HG03159 (cell line): ENCODE measurements around the gene FUT4.
"Not testable (repeated sequence)": the region's sequence is repeated elsewhere in the genome, so short reads cannot be mapped to it uniquely, and the experiment has no call there.

Source experiments
- ATAC-seq: cut with Tn5 transposase; IDR thresholded peaks from one replicate; pipeline ENCODE4 v1.9.1; 2021; ENCODE audit warnings: mild to moderate bottlenecking, moderate library complexity; ENCODE audit not compliant: unreplicated experiment

FUT4 gene

DNA sequence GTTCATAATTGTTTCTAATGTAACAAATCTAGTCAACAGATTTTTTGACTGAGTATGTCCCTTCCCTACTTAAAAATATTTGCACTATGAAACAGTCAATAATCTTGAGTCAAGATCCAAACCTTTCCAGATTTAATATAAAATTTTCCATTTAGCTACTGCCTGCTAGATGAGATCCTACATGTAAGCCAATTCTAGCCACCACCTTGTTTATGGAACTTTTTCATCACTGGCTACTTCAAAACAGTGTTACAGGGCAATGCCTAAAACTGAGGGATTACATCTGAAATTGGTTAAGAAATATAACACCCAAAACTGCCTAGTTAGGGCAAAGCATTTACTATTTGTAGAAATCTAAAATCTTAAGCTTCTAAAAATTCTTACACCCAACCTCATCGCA is 10.5 kb upstream of the FUT4 start:
- no peak for ATAC-seq

GRCh38 chr11:94533696-94534630 is 9.8 kb upstream of the FUT4 start:
- ATAC-seq = no peak

GRCh38 chr11:94536386-94536785 is 7.3 kb upstream of the FUT4 start:
- ATAC-seq = no peak

DNA sequence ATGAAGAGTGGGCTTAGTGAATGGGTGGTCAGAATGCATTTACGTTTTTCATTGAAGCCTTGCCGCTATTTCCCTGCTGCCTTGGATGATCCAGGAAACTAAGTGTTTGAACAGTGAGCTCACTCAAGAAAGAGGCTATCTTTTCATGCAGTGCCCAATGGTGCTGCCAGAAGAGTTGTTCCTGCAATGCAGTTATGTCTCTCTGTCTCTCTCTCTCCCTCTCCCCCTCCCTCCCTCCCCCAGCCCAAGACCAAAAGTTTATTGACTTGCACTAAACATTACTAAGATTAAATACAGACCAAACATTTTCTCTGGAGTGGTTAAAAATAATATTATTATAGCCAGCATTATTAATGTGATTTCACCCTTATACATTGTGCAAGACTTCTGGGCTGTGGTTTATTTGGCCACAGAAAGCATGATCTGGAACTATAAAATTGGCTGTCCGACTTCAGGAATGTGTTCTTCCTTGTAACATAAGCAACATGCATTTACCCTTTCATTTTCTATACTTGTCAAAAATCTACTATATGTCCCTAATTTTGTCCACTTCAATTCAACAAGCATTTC is 6.6 kb upstream of the FUT4 start:
- ATAC-seq = no peak

DNA sequence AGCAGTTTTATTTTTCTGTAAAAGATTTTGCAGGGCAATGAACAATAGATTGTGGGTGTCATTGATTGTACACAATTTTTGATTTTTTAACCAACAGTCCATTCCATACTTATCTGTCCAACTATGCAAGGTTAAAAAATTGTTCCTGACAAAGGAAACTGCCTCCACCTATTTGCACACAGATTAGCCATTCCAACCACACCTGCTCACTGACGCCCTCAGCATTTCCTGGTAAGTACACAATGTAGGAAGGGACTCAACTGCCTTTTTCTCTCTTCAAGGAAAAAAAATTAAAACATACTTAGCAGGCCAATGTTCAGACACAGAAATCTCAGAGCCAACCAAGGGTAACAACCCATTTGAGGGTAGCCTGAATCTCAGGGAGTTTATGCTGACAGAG is 4.3 kb upstream of the FUT4 start:
- no peak for ATAC-seq

DNA sequence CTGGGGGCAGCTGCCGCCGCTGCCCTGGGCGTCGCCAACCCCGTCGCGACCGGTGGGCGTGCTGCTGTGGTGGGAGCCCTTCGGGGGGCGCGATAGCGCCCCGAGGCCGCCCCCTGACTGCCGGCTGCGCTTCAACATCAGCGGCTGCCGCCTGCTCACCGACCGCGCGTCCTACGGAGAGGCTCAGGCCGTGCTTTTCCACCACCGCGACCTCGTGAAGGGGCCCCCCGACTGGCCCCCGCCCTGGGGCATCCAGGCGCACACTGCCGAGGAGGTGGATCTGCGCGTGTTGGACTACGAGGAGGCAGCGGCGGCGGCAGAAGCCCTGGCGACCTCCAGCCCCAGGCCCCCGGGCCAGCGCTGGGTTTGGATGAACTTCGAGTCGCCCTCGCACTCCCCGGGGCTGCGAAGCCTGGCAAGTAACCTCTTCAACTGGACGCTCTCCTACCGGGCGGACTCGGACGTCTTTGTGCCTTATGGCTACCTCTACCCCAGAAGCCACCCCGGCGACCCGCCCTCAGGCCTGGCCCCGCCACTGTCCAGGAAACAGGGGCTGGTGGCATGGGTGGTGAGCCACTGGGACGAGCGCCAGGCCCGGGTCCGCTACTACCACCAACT is 1.0 kb downstream of the FUT4 start:
- peak; percentile 11 for ATAC-seq

GRCh38 chr11:94545264-94546161 is 1.8 kb downstream of the FUT4 start:
- ATAC-seq = no peak

GRCh38 chr11:94546162-94546470 is 2.4 kb downstream of the FUT4 start:
- ATAC-seq = no peak

DNA sequence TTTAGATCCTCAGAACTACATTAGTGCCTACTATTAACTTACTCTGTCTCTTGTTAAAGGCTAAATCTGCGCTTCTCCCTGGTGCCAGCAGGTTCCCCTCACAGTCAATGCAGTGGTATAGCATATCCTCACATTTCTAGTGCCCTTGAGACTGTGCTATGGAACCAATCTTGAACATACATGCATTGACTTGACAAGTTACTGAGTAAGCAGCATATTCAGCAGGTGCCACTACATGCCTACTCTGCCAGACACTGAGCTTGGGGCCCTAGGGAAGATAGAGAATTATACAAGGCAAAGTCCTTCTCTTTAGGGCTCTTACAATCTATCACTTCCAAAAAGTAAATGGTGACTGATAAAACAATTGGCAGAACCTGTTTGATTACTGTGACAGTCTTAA is 3.2 kb downstream of the FUT4 start:
- no peak for ATAC-seq

- no peak for ATAC-seq
Measured at GRCh38 chr11:94549146-94549545, 5.4 kb downstream of the FUT4 start.

- no peak for ATAC-seq
Measured at GRCh38 chr11:94550513-94550912, 6.8 kb downstream of the FUT4 start.

DNA sequence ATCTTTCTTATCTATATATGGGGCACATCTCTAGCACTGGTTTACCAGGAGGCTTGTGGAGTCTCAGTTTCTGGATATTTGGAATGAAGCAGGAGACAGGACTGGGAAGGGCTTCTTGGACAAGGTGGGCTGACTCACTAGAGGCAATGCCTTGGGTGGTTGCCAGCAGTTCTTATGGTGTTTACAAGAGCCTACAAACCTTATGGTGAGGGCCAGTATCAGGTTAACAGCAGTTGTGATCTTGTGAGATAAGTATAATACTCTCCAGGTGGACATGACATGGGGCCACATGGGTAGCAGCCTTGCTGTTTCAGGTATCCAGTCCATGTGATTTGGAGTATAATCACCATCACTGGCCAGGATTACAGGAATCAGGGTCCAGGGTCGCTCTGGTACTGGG is 10.2 kb downstream of the FUT4 start:
- ATAC-seq = no peak

DNA sequence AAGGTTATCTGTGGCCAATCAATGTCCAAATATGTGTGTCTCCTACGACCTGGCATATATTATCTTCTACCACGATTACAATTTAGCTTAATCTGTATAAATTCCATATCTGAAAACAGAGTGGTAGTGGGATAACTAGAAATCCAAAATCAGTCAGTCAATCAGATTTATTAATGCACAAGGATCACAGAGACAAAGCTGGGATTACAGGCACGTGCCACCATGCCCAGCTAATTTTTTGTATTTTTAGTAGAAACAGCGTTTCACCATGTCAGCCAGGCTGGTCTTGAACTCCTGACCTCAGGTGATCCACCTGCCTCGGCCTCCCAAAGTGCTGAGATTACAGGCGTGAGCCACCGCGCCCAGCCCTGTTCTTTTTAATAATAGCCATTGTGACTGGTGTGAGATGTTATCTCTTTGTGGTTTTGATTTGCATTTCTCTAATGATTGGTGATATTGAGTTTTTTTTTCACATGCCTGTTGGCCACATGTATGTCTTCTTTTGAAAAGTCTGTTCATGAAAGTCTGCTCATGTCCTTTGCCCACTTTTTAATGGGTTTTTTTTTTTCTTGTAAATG is 12.1 kb downstream of the FUT4 start:
- ATAC-seq = not testable (repeated sequence)

DNA sequence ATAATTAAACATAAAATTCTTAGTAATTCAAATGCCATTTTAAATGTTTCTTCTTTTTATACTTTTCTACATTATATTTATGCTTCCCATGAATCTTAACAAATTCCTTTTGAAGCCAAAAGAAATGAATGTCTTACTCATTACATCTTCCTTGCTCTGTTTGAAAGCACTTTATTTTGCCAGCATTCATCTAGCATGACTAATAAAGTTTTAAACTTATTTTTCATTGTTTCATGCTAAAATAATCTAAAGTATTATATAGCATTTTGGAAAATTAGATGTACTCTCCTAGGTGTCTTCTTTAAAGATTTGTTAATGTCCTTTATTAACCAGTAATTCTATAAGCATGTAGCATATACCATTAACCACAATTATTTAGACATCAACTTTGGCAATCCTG is 13.7 kb downstream of the FUT4 start:
- ATAC-seq = no peak

DNA sequence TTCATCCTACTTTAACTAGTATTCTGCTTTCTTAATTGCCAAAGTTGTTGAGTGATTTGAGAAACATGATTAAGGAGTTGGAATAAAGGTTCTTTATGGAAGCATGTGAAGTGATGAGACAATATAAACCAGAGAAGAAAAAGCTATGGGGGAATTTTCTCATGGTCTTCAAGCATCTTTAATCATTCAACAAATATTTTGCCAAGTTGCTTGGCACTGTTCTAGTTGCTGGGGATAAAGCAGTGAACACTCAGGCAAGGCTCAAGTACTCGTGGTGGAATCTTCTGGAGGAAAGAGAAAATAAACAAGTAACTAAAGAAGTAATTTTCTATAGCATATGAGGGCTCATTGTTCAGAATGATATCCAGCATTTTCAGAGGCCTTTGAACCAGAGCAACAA is 14.3 kb downstream of the FUT4 start:
- no peak for ATAC-seq

GRCh38 chr11:94558468-94558867 is 14.7 kb downstream of the FUT4 start:
- ATAC-seq = no peak

DNA sequence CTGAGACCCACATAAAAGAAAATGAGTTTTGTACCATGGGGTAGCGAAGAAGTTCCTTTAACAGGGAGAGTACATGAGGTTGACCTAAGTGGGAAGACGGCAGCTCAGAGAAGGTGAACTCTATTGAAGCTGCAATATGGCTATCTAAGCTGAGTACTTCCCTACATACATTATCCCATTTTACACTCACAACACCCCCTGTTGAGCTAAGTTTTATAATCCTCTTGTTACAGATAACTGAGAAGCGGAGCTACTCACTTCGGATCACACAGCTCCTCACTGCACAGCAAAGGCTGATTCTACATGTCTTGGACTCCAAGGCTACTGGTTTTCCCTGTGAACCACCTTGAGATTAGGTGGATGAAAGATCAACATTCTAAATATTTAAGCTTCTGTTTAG is 15.2 kb downstream of the FUT4 start:
- ATAC-seq = no peak

DNA sequence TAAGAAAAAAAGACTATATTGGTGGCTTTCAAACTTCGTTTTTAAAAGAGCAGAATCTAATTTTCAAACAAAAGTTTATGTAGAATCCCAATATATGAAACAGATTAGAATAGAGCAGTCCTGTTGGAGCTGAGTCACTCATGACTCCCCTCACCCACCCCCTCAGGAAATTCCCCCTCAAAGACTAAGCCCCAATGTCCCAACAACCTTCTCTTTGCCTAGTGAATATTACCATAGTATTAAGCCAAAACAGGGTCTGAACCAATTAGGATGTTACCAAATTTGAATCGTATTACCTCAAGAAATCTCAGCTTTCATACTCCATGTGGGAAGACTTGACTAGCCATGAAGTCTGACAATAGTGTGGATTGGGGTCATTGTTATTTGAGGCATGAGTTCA is 15.6 kb downstream of the FUT4 start:
- no peak for ATAC-seq

DNA sequence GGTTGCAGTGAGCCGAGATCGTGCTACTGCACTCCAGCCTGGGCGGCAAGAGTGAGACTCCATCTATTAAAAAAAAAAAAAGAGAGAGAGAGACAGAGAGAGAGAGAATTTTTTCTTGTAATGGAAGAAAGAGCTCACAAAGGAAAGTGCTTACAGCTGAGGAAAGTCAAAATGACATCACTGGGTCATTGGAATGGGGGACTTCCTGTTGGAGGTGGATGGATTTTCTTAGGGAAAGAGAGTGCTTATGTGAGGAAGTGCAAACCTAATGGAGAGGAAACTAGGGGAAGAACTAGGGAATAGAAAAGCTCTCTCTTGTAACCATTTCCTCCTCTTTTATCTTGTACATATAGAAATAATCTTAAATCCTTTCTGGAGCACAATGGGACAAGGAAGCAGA is 17.1 kb downstream of the FUT4 start:
- no peak for ATAC-seq

DNA sequence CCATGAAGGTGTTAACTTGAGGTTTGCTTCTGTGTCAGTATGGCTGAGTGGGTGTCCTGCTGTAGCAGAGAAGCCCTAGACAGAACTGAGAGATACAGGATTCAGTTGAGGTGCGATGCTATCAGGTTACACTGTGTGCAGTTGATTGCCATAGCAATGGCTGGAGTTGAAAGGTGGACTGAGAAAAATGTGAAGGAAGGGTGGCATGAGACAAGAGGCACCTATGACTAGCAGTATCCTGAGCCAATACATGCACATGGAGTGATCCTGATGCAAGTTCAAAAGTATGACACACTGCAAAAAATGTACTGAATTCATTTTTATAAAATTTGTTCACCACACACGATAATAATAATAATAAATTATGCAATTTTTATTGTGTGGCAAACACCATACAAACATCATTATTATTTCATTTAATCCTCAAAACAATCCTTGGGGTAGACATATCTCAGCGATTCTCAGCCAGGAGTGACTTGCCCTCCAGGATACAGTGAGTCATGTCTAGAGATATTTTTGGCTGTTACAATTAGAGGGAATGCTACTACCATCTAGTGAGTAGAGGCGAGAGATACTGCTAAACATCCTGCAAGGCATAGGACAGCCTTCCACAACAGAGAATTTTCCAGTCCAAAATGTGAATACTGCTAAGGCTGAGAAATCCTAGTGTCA is 19.6 kb downstream of the FUT4 start:
- no peak for ATAC-seq
